ENCODE measurements around the gene AP2A2.

AP2A2 gene

GRCh38 chr11:1030086-1030485, 104.4 kb downstream of the AP2A2 start:
- no peak for DNase-seq (ENCODE audit: low read depth)

- DNase-seq (ENCODE audit: low read depth), result no peak
These were observed 104.9 kb downstream of the AP2A2 start for GRCh38 chr11:1030556-1030955.

GRCh38 chr11:1031121-1031899, 105.6 kb downstream of the AP2A2 start:
- DNase-seq (ENCODE audit: low read depth), result no peak

GRCh38 chr11:1032310-1032891, 106.7 kb downstream of the AP2A2 start:
- DNase-seq (ENCODE audit: low read depth), result no peak

GRCh38 chr11:1033016-1033798, 107.5 kb downstream of the AP2A2 start:
- no peak for DNase-seq (ENCODE audit: low read depth)

- no peak for DNase-seq (ENCODE audit: low read depth)
These were observed 108.3 kb downstream of the AP2A2 start for GRCh38 chr11:1034001-1034400.

- DNase-seq (ENCODE audit: low read depth), result no peak
These were observed 109.0 kb downstream of the AP2A2 start for GRCh38 chr11:1034456-1035295.

- no peak for DNase-seq (ENCODE audit: low read depth)
These were observed 110.1 kb downstream of the AP2A2 start for GRCh38 chr11:1035577-1036283.

- DNase-seq (ENCODE audit: low read depth), result no peak
These were observed 110.7 kb downstream of the AP2A2 start, which contains the start of gene MUC6 for GRCh38 chr11:1036303-1036923. TSS of gene MUC6 (minus strand) at chr11:1036718. CDS start at chr11:1036655, 63 bp downstream.

- DNase-seq (ENCODE audit: low read depth), result no peak
These were observed 111.3 kb downstream of the AP2A2 start for GRCh38 chr11:1036931-1037330.

GRCh38 chr11:1037506-1038055, 111.9 kb downstream of the AP2A2 start:
- no peak for DNase-seq (ENCODE audit: low read depth)

GRCh38 chr11:1038361-1038760, 112.7 kb downstream of the AP2A2 start:
- DNase-seq (ENCODE audit: low read depth), result no peak

GRCh38 chr11:1038921-1039320, 113.3 kb downstream of the AP2A2 start:
- DNase-seq (ENCODE audit: low read depth), result no peak

GRCh38 chr11:1039481-1040427, 114.1 kb downstream of the AP2A2 start:
- no peak for DNase-seq (ENCODE audit: low read depth)

- DNase-seq (ENCODE audit: low read depth), result no peak
These were observed 114.9 kb downstream of the AP2A2 start for GRCh38 chr11:1040428-1041148.

- no peak for DNase-seq (ENCODE audit: low read depth)
These were observed 115.4 kb downstream of the AP2A2 start for GRCh38 chr11:1041149-1041467.

- DNase-seq (ENCODE audit: low read depth), result no peak
These were observed 115.8 kb downstream of the AP2A2 start for GRCh38 chr11:1041471-1041870.

- DNase-seq (ENCODE audit: low read depth), result no peak
These were observed 116.4 kb downstream of the AP2A2 start for GRCh38 chr11:1041936-1042608.

Data from T-helper 22 cell (primary cell).